Body of pancreas (tissue), 4 donors: ENCODE results near the gene FBLN2.

ENCODE experiments used
- CTCF ChIP-seq, 7 experiments: fragments of 450-650 bp in 4 of 7; fragments of 200-600 bp in 3 of 7; sonication (generic) in 3 of 7; IDR thresholded peaks; one replicate each; pipeline ENCODE4 v1.5.1; 2016 to 2019; ENCODE audit warnings: antibody characterized with exemption in 7 of 7
- POLR2A ChIP-seq, 3 donors: fragments of 450-650 bp; IDR thresholded peaks; one replicate each; pipeline ENCODE4 v1.6.1; 2016; ENCODE audit warnings: antibody characterized with exemption in 3 of 3, mild to moderate bottlenecking in 2 of 3

DNA sequence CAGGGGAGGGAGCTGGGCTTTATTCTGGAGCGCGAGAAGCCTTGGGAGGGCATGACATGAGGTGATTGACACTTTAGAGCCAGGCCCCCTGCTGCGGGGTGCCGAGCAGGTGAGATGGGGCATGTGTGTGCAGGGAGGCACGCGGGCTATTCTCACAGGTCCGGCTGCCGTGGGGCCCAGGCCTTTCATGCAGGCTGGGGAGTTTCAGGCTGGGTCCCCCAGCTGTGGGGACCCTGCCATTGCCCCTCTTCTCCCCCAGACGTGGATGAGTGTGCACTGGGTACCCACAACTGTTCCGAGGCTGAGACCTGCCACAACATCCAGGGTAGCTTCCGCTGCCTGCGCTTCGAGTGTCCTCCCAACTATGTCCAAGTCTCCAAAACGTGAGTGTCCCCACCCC is 87.3 kb downstream of the FBLN2 start:
- TF ChIP-seq POLR2A (IDR thresholded peaks at IDR 0.05) (no peak), CTCF (IDR thresholded peaks at IDR 0.05) (no peak)
